ENCODE results near the gene SETD5.

- TF ChIP-seq, protein P1, sequence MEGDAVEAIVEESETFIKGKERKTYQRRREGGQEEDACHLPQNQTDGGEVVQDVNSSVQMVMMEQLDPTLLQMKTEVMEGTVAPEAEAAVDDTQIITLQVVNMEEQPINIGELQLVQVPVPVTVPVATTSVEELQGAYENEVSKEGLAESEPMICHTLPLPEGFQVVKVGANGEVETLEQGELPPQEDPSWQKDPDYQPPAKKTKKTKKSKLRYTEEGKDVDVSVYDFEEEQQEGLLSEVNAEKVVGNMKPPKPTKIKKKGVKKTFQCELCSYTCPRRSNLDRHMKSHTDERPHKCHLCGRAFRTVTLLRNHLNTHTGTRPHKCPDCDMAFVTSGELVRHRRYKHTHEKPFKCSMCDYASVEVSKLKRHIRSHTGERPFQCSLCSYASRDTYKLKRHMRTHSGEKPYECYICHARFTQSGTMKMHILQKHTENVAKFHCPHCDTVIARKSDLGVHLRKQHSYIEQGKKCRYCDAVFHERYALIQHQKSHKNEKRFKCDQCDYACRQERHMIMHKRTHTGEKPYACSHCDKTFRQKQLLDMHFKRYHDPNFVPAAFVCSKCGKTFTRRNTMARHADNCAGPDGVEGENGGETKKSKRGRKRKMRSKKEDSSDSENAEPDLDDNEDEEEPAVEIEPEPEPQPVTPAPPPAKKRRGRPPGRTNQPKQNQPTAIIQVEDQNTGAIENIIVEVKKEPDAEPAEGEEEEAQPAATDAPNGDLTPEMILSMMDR (IDR thresholded peaks at IDR 0.05), result no peak
- TF ChIP-seq EZH2 (IDR thresholded peaks at IDR 0.05; ENCODE audit: borderline replicate concordance, insufficient read depth, low read depth, low read length, poor library complexity, severe bottlenecking), result no peak
Measured at GRCh38 chr3:9408061-9408460, 10.6 kb downstream of the SETD5 start.

Measured in B cell (primary cell).